HEK293 (cell line): ENCODE measurements around the gene IPO13.

Experiments
- GLI4 ChIP-seq: fragments of 450-650 bp; formaldehyde crosslinking; IDR thresholded peaks from 2 replicates; pipeline ENCODE4 v1.5.1; 2016; ENCODE audit warnings: missing biosample characterization, missing genetic modification characterization
- KLF9 ChIP-seq: fragments of 450-650 bp; formaldehyde crosslinking; IDR thresholded peaks from 2 replicates; pipeline ENCODE4 v1.5.1; 2016; ENCODE audit warnings: missing biosample characterization, missing genetic modification characterization, low read depth
- MZF1 ChIP-seq: fragments of 450-650 bp; formaldehyde crosslinking; IDR thresholded peaks from 2 replicates; pipeline ENCODE4 v1.5.1; 2017; ENCODE audit warnings: missing biosample characterization, missing genetic modification characterization, borderline replicate concordance
- SETDB1 ChIP-seq: IDR thresholded peaks from one replicate; pipeline ENCODE4 v1.6.1; 2017; ENCODE audit warnings: mild to moderate bottlenecking, low read length, moderate library complexity, mixed read lengths; ENCODE audit not compliant: insufficient read length
- SP2 ChIP-seq: fragments of 450-650 bp; formaldehyde crosslinking; IDR thresholded peaks from 2 replicates; pipeline ENCODE4 v1.5.1; 2016; ENCODE audit warnings: missing biosample characterization, missing genetic modification characterization
- SP3 ChIP-seq: fragments of 450-650 bp; formaldehyde crosslinking; IDR thresholded peaks from 2 replicates; pipeline ENCODE4 v1.5.1; 2016; ENCODE audit warnings: missing biosample characterization, missing genetic modification characterization
- YY2 ChIP-seq: fragments of 450-650 bp; formaldehyde crosslinking; IDR thresholded peaks from 2 replicates; pipeline ENCODE4 v1.5.1; 2016; ENCODE audit warnings: missing biosample characterization, missing genetic modification characterization
- ZBTB17 ChIP-seq: fragments of 450-650 bp; formaldehyde crosslinking; IDR thresholded peaks from 2 replicates; pipeline ENCODE4 v1.5.1; 2016; ENCODE audit warnings: missing biosample characterization, missing genetic modification characterization
- ZFP37 ChIP-seq: fragments of 450-650 bp; formaldehyde crosslinking; IDR thresholded peaks from 2 replicates; pipeline ENCODE4 v1.5.1; 2016; ENCODE audit warnings: missing biosample characterization, missing genetic modification characterization
- ZNF132 ChIP-seq: fragments of 450-650 bp; formaldehyde crosslinking; IDR thresholded peaks from 2 replicates; pipeline ENCODE4 v1.5.1; 2017; ENCODE audit warnings: missing biosample characterization, missing genetic modification characterization, borderline replicate concordance
- ZNF138 ChIP-seq: fragments of 450-650 bp; formaldehyde crosslinking; IDR thresholded peaks from 2 replicates; pipeline ENCODE4 v1.5.1; 2016; ENCODE audit warnings: missing biosample characterization, missing genetic modification characterization, borderline replicate concordance
- ZNF202 ChIP-seq: fragments of 450-650 bp; formaldehyde crosslinking; IDR thresholded peaks from 2 replicates; pipeline ENCODE4 v1.5.1; 2016; ENCODE audit warnings: missing biosample characterization, missing genetic modification characterization, borderline replicate concordance
- ZNF239 ChIP-seq: fragments of 450-650 bp; formaldehyde crosslinking; IDR thresholded peaks from 2 replicates; pipeline ENCODE4 v1.5.1; 2016; ENCODE audit warnings: missing biosample characterization, missing genetic modification characterization
- ZNF24 ChIP-seq: fragments of 450-650 bp; formaldehyde crosslinking; IDR thresholded peaks from 2 replicates; pipeline ENCODE4 v1.5.1; 2016; ENCODE audit warnings: missing biosample characterization, missing genetic modification characterization
- ZNF501 ChIP-seq: fragments of 450-650 bp; formaldehyde crosslinking; IDR thresholded peaks from 2 replicates; pipeline ENCODE4 v1.5.1; 2016; ENCODE audit warnings: missing biosample characterization, missing genetic modification characterization
- ZNF521 ChIP-seq: fragments of 450-650 bp; formaldehyde crosslinking; IDR thresholded peaks from 2 replicates; pipeline ENCODE4 v1.5.1; 2017; ENCODE audit warnings: missing biosample characterization, mild to moderate bottlenecking, missing genetic modification characterization
- ZNF664 ChIP-seq: fragments of 450-650 bp; formaldehyde crosslinking; IDR thresholded peaks from 2 replicates; pipeline ENCODE4 v1.5.1; 2016; ENCODE audit warnings: missing biosample characterization, missing genetic modification characterization
- ZNF747 ChIP-seq: fragments of 450-650 bp; formaldehyde crosslinking; IDR thresholded peaks from 2 replicates; pipeline ENCODE4 v1.5.1; 2016; ENCODE audit warnings: missing biosample characterization, missing genetic modification characterization
- TF ChIP-seq, protein P1 (sequence below): fragments of 450-650 bp; formaldehyde crosslinking; IDR thresholded peaks from 2 replicates; pipeline ENCODE4 v1.5.1; 2016; ENCODE audit warnings: missing biosample characterization, missing genetic modification characterization
- TF ChIP-seq, protein P2 (sequence below): fragments of 450-650 bp; formaldehyde crosslinking; IDR thresholded peaks from 2 replicates; pipeline ENCODE4 v1.5.1; 2016; ENCODE audit warnings: missing biosample characterization, missing genetic modification characterization, borderline replicate concordance
- TF ChIP-seq, protein P3 (sequence below): fragments of 450-650 bp; formaldehyde crosslinking; IDR thresholded peaks from 2 replicates; pipeline ENCODE4 v1.5.1; 2016; ENCODE audit warnings: missing biosample characterization, missing genetic modification characterization, borderline replicate concordance
- TF ChIP-seq, protein P4 (sequence below): fragments of 450-650 bp; formaldehyde crosslinking; IDR thresholded peaks from 2 replicates; pipeline ENCODE4 v1.5.1; 2016; ENCODE audit warnings: missing biosample characterization, missing genetic modification characterization, low read depth
- TF ChIP-seq, protein P5 (sequence below): fragments of 450-650 bp; formaldehyde crosslinking; IDR thresholded peaks from 2 replicates; pipeline ENCODE4 v1.5.1; 2017; ENCODE audit warnings: missing biosample characterization, missing genetic modification characterization
- TF ChIP-seq, protein P6 (sequence below): fragments of 450-650 bp; formaldehyde crosslinking; IDR thresholded peaks from 2 replicates; pipeline ENCODE4 v1.5.1; 2017; ENCODE audit warnings: missing biosample characterization, mild to moderate bottlenecking, missing genetic modification characterization, moderate library complexity

IPO13 gene

DNA sequence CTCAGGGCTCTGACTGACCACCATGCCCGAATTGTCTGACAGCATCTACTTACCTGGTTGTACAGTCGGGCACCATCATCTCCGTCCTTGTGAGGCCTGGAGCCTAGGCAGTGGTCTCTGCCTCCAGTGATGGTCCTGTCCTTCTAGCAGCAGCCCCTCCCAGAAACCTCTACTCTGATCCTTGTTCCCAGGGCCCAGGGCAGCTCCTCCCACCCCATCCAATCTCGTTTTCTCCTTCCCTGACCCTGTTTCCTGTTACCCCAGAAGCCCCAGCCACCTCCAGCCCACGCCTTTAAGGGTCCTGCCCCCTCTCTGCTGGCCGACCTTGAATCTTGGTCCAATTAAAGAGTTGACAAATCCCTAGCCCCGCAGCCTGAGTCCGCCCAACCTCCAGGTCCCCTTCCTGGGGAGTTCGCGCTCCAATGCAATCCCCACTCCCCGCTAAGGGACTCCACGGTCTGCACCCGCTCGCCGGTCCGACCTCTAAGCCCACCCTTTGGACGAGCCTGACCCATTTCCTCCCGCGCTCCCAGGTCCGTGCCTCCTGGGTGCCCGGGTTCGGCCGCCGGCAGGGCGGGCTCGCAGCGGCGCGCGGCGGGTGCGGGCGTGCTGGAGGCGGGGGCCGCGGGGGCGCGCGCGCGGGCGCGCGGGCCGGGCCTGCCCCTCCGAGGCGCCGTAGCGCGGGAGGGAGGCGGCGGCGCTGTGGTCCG lies 32.0 kb downstream of the IPO13 start, which contains the start of gene B4GALT2 (continued):
- TF ChIP-seq, protein P1, sequence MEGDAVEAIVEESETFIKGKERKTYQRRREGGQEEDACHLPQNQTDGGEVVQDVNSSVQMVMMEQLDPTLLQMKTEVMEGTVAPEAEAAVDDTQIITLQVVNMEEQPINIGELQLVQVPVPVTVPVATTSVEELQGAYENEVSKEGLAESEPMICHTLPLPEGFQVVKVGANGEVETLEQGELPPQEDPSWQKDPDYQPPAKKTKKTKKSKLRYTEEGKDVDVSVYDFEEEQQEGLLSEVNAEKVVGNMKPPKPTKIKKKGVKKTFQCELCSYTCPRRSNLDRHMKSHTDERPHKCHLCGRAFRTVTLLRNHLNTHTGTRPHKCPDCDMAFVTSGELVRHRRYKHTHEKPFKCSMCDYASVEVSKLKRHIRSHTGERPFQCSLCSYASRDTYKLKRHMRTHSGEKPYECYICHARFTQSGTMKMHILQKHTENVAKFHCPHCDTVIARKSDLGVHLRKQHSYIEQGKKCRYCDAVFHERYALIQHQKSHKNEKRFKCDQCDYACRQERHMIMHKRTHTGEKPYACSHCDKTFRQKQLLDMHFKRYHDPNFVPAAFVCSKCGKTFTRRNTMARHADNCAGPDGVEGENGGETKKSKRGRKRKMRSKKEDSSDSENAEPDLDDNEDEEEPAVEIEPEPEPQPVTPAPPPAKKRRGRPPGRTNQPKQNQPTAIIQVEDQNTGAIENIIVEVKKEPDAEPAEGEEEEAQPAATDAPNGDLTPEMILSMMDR (tag by site-specific recombination) = no peak
- TF ChIP-seq, protein P2, sequence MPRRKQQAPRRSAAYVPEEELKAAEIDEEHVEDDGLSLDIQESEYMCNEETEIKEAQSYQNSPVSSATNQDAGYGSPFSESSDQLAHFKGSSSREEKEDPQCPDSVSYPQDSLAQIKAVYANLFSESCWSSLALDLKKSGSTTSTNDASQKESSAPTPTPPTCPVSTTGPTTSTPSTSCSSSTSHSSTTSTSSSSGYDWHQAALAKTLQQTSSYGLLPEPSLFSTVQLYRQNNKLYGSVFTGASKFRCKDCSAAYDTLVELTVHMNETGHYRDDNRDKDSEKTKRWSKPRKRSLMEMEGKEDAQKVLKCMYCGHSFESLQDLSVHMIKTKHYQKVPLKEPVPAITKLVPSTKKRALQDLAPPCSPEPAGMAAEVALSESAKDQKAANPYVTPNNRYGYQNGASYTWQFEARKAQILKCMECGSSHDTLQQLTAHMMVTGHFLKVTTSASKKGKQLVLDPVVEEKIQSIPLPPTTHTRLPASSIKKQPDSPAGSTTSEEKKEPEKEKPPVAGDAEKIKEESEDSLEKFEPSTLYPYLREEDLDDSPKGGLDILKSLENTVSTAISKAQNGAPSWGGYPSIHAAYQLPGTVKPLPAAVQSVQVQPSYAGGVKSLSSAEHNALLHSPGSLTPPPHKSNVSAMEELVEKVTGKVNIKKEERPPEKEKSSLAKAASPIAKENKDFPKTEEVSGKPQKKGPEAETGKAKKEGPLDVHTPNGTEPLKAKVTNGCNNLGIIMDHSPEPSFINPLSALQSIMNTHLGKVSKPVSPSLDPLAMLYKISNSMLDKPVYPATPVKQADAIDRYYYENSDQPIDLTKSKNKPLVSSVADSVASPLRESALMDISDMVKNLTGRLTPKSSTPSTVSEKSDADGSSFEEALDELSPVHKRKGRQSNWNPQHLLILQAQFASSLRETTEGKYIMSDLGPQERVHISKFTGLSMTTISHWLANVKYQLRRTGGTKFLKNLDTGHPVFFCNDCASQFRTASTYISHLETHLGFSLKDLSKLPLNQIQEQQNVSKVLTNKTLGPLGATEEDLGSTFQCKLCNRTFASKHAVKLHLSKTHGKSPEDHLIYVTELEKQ (tag by site-specific recombination) = no peak
- TF ChIP-seq, protein P3, sequence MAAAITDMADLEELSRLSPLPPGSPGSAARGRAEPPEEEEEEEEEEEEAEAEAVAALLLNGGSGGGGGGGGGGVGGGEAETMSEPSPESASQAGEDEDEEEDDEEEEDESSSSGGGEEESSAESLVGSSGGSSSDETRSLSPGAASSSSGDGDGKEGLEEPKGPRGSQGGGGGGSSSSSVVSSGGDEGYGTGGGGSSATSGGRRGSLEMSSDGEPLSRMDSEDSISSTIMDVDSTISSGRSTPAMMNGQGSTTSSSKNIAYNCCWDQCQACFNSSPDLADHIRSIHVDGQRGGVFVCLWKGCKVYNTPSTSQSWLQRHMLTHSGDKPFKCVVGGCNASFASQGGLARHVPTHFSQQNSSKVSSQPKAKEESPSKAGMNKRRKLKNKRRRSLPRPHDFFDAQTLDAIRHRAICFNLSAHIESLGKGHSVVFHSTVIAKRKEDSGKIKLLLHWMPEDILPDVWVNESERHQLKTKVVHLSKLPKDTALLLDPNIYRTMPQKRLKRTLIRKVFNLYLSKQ = no peak
- no peak for TF ChIP-seq ZNF239
- TF ChIP-seq ZBTB17 = peak; percentile 51; the same call in 1 of the 2 replicates
- no peak for TF ChIP-seq ZNF501 (tag by site-specific recombination)
- TF ChIP-seq GLI4 (tag by site-specific recombination) = no peak
- peak; percentile 74 for TF ChIP-seq SP3
- TF ChIP-seq YY2 = no peak
- TF ChIP-seq, protein P4, sequence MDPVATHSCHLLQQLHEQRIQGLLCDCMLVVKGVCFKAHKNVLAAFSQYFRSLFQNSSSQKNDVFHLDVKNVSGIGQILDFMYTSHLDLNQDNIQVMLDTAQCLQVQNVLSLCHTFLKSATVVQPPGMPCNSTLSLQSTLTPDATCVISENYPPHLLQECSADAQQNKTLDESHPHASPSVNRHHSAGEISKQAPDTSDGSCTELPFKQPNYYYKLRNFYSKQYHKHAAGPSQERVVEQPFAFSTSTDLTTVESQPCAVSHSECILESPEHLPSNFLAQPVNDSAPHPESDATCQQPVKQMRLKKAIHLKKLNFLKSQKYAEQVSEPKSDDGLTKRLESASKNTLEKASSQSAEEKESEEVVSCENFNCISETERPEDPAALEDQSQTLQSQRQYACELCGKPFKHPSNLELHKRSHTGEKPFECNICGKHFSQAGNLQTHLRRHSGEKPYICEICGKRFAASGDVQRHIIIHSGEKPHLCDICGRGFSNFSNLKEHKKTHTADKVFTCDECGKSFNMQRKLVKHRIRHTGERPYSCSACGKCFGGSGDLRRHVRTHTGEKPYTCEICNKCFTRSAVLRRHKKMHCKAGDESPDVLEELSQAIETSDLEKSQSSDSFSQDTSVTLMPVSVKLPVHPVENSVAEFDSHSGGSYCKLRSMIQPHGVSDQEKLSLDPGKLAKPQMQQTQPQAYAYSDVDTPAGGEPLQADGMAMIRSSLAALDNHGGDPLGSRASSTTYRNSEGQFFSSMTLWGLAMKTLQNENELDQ (tag by site-specific recombination) = no peak
- no peak for TF ChIP-seq ZNF664 (tag by site-specific recombination)
- no peak for TF ChIP-seq ZNF521 (tag by site-specific recombination)
- TF ChIP-seq ZNF132 (tag by site-specific recombination) = no peak
- no peak for TF ChIP-seq ZNF202 (tag by site-specific recombination)
- TF ChIP-seq SETDB1 = no peak
- TF ChIP-seq SP2 (tag by site-specific recombination) = peak; percentile 90
- 0 out of 2 replicates have a peak, but pooled peaks have one; percentile 29 for TF ChIP-seq KLF9 (tag by site-specific recombination)
- TF ChIP-seq, protein P5, sequence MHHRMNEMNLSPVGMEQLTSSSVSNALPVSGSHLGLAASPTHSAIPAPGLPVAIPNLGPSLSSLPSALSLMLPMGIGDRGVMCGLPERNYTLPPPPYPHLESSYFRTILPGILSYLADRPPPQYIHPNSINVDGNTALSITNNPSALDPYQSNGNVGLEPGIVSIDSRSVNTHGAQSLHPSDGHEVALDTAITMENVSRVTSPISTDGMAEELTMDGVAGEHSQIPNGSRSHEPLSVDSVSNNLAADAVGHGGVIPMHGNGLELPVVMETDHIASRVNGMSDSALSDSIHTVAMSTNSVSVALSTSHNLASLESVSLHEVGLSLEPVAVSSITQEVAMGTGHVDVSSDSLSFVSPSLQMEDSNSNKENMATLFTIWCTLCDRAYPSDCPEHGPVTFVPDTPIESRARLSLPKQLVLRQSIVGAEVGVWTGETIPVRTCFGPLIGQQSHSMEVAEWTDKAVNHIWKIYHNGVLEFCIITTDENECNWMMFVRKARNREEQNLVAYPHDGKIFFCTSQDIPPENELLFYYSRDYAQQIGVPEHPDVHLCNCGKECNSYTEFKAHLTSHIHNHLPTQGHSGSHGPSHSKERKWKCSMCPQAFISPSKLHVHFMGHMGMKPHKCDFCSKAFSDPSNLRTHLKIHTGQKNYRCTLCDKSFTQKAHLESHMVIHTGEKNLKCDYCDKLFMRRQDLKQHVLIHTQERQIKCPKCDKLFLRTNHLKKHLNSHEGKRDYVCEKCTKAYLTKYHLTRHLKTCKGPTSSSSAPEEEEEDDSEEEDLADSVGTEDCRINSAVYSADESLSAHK (tag by site-specific recombination) = 0 out of 2 replicates have a peak, but pooled peaks have one; percentile 5
- TF ChIP-seq, protein P6, sequence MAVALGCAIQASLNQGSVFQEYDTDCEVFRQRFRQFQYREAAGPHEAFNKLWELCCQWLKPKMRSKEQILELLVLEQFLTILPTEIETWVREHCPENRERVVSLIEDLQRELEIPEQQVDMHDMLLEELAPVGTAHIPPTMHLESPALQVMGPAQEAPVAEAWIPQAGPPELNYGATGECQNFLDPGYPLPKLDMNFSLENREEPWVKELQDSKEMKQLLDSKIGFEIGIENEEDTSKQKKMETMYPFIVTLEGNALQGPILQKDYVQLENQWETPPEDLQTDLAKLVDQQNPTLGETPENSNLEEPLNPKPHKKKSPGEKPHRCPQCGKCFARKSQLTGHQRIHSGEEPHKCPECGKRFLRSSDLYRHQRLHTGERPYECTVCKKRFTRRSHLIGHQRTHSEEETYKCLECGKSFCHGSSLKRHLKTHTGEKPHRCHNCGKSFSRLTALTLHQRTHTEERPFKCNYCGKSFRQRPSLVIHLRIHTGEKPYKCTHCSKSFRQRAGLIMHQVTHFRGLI (tag by site-specific recombination) = peak; percentile 83; the same call in 1 of the 2 replicates
- TF ChIP-seq MZF1 = peak; percentile 82; the same call in 1 of the 2 replicates
- TF ChIP-seq ZNF138 = no peak
- no peak for TF ChIP-seq ZNF747
- no peak for TF ChIP-seq ZNF24 (tag by site-specific recombination)
- no peak for TF ChIP-seq ZFP37
